Measurements from ENCODE around the gene ALKAL2.
A peak's percentile ranks its signal among the peaks of the same experiment; 100 is the strongest.

The ALKAL2 gene

DNA sequence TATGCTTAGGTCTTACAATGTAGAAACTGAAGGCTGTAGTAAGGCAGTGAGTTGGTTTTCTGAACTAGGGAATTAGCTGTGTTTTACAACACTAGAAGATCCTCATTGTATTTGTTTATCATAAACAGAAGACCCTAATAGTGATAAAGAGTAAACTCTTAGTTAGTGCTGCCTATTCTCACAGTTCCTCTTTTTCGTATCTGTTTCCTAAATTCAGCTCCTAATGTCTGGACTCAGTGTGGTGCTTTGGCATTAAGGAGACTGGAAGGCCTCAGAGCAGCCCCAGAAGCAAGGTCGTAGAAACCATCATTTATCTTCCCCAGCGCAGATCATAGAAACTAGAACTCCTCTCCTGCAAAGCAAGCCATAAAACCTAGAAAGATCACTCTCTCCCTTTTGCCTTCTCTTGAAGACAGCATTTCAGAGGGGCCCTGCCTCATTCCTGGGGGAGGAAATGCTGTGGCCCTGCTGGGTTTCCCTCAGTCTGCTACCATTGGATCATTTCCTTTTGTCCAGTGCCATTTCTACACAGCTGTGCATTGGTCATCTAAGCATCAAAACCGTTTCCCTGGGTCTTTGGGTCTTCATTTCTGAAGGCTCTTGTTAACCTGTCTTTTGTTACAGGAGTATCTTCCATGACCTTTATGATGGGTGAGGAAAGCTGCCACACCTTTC lies 18.4 kb downstream of the ALKAL2 start:
- ChIA-PET POLR2A (no interaction called here), CTCF (interaction anchor here (0.9 to 1.1 kb wide), 2 partner anchors 17 to 23 kb away, joined by 3 read pairs; no protein-coding TSS in a partner anchor)
- DNase-seq (ENCODE audit: low read depth, low spot score), result no peak
- no peak overlapping the region for H3K4me3 ChIP-seq (ENCODE audit: low read depth, low read length)
- TF ChIP-seq, protein P1, sequence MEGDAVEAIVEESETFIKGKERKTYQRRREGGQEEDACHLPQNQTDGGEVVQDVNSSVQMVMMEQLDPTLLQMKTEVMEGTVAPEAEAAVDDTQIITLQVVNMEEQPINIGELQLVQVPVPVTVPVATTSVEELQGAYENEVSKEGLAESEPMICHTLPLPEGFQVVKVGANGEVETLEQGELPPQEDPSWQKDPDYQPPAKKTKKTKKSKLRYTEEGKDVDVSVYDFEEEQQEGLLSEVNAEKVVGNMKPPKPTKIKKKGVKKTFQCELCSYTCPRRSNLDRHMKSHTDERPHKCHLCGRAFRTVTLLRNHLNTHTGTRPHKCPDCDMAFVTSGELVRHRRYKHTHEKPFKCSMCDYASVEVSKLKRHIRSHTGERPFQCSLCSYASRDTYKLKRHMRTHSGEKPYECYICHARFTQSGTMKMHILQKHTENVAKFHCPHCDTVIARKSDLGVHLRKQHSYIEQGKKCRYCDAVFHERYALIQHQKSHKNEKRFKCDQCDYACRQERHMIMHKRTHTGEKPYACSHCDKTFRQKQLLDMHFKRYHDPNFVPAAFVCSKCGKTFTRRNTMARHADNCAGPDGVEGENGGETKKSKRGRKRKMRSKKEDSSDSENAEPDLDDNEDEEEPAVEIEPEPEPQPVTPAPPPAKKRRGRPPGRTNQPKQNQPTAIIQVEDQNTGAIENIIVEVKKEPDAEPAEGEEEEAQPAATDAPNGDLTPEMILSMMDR (IDR thresholded peaks at IDR 0.05; ENCODE audit: insufficient read depth, low read length, missing control alignments), result no peak

DNA sequence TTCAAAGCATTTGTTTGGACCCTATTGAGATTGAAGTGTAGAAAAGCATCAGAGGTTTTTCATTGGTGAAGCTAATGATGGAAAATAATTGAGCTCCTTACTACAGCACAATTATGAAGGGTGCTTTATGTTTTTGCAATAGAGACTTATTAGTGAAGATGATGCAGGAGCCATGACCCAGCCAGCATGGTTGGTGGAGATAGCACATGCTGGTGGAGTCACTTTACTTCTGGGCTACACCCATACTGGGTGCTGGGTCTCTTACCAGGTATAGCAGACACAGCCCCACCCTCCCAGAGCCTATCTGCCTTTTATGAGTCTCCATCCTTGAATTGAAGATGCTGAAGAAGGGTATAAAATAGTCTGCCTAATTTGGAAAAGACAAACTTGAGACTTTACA lies 19.6 kb downstream of the ALKAL2 start:
- ChIA-PET POLR2A (no interaction called here), CTCF (no interaction called here)
- TF ChIP-seq, protein P1 (IDR thresholded peaks at IDR 0.05; ENCODE audit: insufficient read depth, low read length, missing control alignments), result no peak
- H3K4me3 ChIP-seq (ENCODE audit: low read depth, low read length), result no peak overlapping the region
- no peak for DNase-seq (ENCODE audit: low read depth, low spot score)

DNA sequence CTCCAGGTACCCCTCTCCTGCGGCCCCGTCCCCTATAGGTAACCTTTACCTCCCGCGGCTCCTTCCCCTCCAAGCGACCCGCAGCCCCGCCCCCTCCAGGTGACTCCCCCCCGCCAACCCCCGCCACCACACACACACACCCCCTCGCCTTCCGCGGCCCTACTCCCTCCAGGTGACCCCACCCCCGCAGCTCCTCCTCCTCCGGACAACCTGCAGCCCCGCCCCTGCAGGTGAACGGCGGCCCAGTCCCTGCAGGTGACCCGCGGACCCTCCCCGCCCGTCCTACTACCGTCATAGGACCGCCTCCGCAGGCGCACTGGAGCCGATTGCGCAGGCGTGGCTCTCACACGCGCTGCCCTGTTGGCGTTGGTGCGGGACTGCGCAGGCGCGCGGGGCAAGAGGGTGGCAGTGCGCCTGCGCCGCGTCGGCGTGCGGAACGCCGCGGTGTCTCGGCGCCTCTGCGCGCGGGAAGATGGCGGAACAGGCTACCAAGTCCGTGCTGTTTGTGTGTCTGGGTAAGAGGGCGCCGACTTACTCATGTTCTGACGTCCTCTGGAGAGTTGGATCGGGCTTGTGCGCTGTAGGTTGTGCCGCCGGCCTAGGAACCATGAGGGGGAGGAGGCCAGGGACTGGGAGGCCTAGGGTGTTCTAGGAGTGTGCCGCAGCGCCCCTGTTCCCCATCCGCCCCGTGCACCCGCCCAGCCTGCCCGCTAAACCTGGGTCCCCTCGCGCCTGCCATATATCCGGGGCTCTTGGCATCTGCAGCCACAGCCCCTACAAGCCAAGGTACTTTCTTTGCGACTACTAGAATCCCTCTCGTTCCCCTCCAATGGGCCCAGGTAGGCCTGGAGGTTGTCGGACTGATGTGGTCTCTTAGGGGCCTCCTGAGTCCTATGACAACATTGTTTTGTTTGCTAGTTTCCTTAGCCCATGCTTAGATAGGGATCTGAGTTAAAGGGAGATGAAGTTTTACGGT lies 23.1 kb downstream of the ALKAL2 start, which contains the start of gene ACP1:
Gene ACP1 (plus strand): TSS at position 455 of the 976 bp plus-strand sequence. CDS start 18 bp downstream, at position 473.
- CTCF ChIA-PET, result interaction anchor here (1.0 to 1.9 kb wide), 3 partner anchors 10 to 25 kb away, joined by 3 to 8 read pairs (median 4); no protein-coding TSS in a partner anchor
- peak within 1 kb of the TSS; percentile 97 for H3K4me3 ChIP-seq (ENCODE audit: low read depth, low read length)
- peak; percentile 54 for DNase-seq (ENCODE audit: low read depth, low spot score)
- TF ChIP-seq, protein P1 (IDR thresholded peaks at IDR 0.05; ENCODE audit: insufficient read depth, low read length, missing control alignments), result no peak
- POLR2A ChIA-PET, result no interaction called here

DNA sequence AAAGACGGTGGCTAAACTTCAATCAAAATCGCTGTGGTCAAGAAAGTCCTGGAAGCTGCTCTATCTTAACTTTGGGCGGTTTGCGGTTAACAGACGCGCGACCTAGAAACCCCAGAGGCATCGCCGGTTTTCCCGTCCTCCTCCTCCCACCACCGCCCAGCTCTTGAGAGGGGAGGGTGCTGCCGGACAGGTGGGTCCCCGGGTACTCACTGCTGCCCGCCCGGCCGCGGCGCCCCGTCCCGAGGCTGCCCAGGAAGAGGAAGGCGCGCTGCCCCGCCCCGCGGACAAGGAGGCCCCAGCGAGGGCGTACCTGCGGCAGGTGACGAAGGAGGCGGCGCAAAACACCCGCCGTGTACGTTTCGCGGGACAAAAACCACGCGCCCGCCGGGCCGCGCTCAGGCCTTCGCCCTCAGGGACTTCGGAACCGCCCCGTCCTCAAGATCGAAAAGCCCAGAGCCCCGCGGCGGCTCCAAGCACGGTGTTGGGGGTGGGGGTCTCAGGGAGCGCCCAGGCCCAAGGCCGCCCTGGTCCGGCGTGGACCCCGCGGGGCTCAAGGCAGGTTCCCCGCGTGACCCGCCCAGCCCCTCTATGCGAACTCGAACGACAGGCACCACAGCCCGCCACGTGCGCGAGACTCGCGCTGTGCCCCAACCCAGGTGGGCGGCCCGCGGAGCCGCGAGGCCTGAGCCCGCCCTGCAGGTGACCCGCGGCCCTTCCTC lies 24.0 kb downstream of the ALKAL2 start, which contains the start of gene SH3YL1:
Gene SH3YL1 (minus strand): TSS at position 259 of the 719 bp plus-strand sequence. CDS start 48 bp downstream, at position 211.
- DNase-seq (ENCODE audit: low read depth, low spot score), result no peak
- TF ChIP-seq, protein P1 (IDR thresholded peaks at IDR 0.05; ENCODE audit: insufficient read depth, low read length, missing control alignments), result no peak
- CTCF ChIA-PET, result interaction anchor here (1.4 kb wide), 1 partner anchor 9 kb away, joined by 3 read pairs; no protein-coding TSS in a partner anchor
- POLR2A ChIA-PET, result no interaction called here
- peak within 1 kb of the TSS; percentile 97 for H3K4me3 ChIP-seq (ENCODE audit: low read depth, low read length)

DNA sequence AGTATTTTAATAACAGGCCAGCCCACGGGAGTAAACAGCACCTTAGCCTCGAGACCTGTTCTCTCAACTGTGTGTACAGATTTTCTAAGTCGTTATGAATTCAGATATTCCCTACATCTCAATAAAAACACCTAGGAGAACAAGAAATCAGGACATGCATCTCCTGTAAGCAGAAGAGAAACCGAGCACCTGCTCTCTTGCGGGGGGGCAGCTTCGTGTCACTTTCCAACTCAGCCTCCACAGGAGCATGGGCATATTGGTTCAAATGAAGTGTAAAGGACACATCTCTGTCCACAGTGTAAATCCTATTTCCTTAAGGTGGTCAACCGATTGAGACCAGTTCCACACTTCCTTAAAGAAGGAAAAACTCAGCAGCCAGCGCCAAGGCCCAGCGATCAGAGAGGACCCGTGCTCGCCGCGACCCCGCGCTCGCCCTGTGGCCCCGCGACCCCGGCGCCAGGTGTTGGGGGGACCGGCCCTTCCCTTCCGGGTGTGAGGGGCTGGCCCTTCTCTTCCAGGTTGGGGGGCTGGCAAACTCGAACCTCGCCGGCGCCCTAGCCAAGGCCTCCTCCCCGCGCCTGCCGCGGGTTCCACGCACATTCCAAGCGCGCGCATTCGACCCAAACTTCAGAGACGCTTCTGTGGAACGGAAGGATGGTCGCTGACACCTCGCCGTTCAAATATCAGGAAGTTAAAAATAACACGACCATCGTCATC lies 24.7 kb downstream of the ALKAL2 start:
- no peak for DNase-seq (ENCODE audit: low read depth, low spot score)
- ChIA-PET CTCF (interaction anchor here (1.4 to 2.2 kb wide), 2 partner anchors 8 to 27 kb away, joined by 3 to 6 read pairs; no protein-coding TSS in a partner anchor), POLR2A (no interaction called here)
- peak overlapping the region; percentile 97 for H3K4me3 ChIP-seq (ENCODE audit: low read depth, low read length)
- TF ChIP-seq, protein P1 (IDR thresholded peaks at IDR 0.05; ENCODE audit: insufficient read depth, low read length, missing control alignments), result no peak
